ENCODE data around the gene GPER1.
A peak's percentile ranks its signal among the peaks of the same experiment; 100 is the strongest.

GPER1 gene

DNA sequence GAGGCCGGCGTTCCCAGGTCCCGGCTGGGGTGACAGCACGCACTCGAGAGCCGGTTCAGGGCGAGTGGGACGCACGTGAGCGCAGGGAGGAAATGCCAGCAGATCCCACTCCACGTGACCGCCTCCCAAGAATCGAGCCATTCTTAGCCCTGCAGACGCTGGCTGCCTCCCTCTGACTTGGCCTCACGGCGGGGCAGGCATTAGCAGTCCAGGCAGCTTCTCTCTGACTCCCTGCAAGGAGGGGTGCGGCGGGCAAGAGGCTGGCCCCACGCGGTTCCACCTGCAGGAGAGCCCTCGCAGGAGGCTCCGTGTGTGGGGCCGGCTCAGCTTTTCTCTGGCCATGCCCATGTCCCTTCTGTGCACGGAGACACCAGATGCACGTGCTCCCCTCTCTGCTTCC is 33.5 kb upstream of the GPER1 start:
- DNase-seq = no peak

- DNase-seq = peak; percentile 46
Observed at GRCh38 chr7:1054861-1055450, 33.0 kb upstream of the GPER1 start.

DNA sequence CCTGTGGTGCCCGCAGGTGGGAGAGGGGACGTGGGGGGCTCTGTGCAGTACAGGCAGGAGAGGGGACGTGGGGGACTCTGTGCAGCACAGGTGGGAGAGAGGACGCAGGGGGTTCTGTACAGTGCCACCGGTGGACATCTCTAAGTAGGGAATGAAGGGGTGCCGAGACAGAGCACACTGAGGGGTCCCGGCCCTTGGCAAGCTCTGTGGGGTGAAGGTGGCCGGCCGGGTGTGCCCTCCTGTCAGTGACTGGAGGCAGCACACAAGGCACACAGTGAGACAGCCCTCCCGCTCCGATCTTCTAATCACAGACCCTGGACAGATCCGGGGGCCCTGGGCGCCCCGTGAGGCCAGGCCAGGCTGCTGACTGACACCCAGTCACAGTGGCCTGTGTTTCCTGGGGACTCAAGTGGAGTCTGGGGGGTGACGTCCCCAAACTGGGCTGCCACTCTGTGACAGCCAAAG is 32.4 kb upstream of the GPER1 start:
- no peak for DNase-seq

- no peak for DNase-seq
Observed at GRCh38 chr7:1055956-1056784, 31.7 kb upstream of the GPER1 start.

GRCh38 chr7:1056785-1057410 is 31.0 kb upstream of the GPER1 start:
- no peak for DNase-seq

- no peak for DNase-seq
Observed at GRCh38 chr7:1057416-1058291, 30.3 kb upstream of the GPER1 start.

DNA sequence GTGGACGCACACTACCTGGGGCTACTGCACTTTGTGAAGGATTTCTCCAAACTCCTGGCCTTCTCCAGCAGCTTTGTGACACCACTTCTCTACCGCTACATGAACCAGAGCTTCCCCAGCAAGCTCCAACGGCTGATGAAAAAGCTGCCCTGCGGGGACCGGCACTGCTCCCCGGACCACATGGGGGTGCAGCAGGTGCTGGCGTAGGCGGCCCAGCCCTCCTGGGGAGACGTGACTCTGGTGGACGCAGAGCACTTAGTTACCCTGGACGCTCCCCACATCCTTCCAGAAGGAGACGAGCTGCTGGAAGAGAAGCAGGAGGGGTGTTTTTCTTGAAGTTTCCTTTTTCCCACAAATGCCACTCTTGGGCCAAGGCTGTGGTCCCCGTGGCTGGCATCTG is 29.6 kb upstream of the GPER1 start:
- DNase-seq = no peak

DNA sequence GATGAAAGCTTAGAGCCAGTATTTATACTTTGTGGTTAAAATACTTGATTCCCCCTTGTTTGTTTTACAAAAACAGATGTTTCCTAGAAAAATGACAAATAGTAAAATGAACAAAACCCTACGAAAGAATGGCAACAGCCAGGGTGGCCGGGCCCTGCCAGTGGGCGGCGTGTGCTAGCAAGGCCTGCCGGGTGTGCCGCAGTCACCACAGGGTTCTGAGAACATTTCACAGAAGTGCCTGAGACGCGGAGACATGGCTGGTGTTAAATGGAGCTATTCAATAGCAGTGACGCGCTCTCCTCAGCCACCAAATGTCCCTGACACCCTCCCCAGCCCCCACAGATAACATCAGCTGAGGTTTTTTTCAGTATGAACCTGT is 29.1 kb upstream of the GPER1 start:
- no peak for DNase-seq

- DNase-seq = no peak
Observed at GRCh38 chr7:1059200-1060091, 28.5 kb upstream of the GPER1 start.

DNA sequence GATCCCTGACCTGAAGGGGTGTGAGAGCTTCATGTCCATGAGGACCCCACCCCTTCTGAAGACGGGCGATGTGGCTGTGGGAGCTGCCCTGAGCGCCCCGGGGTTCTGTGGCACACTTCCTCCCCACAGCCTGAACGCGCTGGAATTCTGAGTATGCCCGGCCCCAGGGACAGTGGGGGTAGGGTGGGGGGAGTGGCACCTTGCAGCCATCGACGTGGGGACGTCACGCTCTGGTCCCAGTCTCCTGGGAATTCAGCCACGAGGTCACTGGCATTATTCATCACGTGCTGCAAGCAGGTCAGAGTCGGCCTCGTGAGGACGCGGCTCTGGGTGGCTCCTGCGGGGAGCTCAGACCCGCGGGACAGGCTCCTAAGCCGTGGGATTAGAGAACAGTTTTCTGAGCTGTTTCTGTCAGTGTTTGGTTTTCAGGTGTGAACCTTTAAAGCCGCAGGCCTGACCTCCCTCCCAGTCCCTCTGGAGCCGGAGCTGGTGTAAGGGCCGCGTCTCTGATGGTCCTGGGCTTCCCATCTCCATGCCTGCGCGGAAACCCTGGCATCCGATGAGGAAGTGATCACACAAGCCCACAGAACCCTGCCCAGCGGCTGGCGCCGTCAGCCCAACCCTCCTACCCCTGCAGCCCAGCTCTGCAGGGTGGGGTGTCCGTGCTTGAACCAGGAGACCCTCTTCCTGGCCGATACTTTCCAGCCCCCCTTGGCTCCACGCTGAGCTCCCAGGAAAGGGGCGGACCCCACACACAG is 27.4 kb upstream of the GPER1 start:
- no peak for DNase-seq

- DNase-seq = no peak
Observed at GRCh38 chr7:1061180-1061579, 26.7 kb upstream of the GPER1 start.

GRCh38 chr7:1062296-1063294 is 25.3 kb upstream of the GPER1 start:
- no peak for DNase-seq

- no peak for DNase-seq
Observed at GRCh38 chr7:1063361-1063760, 24.6 kb upstream of the GPER1 start.

- no peak for DNase-seq
Observed at GRCh38 chr7:1064581-1064980, 23.3 kb upstream of the GPER1 start.

DNA sequence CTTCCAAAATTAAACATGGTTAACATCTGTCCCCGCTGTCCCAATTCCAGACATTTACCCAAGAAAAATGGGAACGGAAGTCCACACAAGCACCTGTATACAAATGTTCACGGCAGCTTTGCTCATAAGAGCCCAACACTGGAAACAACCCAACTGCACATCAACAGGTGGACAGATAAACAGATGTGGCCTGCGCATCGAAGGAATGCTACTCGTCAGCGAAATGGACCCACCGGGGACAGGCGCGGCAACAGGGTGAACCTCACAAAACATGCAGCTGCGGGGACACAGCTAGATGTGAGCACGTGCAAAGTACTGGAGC is 22.7 kb upstream of the GPER1 start:
- no peak for DNase-seq

DNA sequence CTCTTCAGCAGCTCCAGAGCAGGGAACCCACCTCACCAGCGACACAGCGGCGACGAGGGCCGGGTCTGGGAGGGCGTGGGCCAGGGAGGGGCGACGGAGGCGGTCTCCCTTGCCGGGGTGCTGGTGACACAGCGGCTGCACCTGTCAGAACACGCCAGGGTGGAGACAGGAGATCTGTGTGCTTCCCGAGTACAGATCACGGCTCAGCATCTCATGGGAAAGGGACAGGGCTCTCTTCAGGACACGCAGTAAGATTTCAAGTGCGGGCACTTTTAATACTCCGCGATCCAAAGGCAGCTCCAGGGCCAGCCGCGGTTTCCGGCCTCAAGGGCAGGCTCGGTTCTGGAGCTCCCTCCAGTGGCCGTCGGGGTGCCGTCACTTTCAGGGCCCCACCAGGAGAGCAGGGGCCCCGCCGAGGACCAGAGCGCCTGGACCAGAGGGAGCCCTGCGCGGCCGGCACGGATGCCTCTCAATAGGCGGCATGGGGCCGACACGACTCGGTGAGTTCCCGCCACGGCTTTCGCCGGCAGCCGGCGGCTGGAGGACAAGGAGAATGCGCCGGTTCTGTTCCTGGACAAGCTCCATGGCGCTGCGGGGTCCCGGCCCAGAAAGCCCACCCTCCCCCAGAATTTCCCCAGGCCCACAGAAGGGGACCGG is 22.2 kb upstream of the GPER1 start:
- peak; percentile 84 for DNase-seq

GRCh38 chr7:1066242-1066588 is 21.7 kb upstream of the GPER1 start:
- DNase-seq = no peak

DNA sequence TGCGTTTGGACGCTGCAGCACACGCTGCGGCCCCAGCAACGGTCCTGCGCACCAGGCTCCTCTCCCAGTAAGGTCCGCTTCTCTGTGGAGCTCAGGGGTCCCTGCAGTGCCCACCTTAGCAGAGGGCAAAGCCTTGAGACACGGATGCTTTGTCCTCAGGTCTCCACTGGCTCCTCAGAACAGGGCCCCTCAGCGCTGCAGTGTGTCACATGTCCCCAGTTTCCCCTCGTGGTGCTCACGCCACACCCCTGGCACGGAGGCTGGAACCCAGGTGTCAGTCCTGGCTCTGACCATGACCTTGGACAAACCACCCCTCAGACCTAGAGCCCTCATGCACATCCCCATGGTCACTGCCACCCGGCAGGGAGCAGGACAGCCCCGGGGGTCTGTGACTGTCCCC is 19.9 kb upstream of the GPER1 start:
- no peak for DNase-seq

GRCh38 chr7:1068619-1069018 is 19.3 kb upstream of the GPER1 start:
- no peak for DNase-seq

- no peak for DNase-seq
Observed at GRCh38 chr7:1070544-1071011, 17.3 kb upstream of the GPER1 start.

Measured in stimulated activated CD4-positive, alpha-beta T cell treated with anti-CD3 and anti-CD28 coated beads, Interleukin-4, amount 100 ng/mL, for 24 hours (primary cell).